Fibroblast of lung (primary cell): Measurements from ENCODE around the gene KRTAP5-3.

Source experiments
- EZH2 ChIP-seq: IDR thresholded peaks from 2 replicates; pipeline ENCODE4 v1.5.1; 2012; ENCODE audit warnings: low read length, control low read depth, mild to moderate bottlenecking; ENCODE audit errors: missing control alignments
- TF ChIP-seq, protein P1 (sequence below), 2 donors: IDR thresholded peaks in 1 of 2; conservative IDR thresholded peaks in 1 of 2; 1 replicate in 1 of 2; 2 replicates in 1 of 2; pipeline ENCODE4 v1.5.1; 2011 to 2012; ENCODE audit warnings: low read length in 2 of 2, control low read depth in 1 of 2, inconsistent platforms in 1 of 2, low read depth in 1 of 2, mild to moderate bottlenecking in 1 of 2

DNA sequence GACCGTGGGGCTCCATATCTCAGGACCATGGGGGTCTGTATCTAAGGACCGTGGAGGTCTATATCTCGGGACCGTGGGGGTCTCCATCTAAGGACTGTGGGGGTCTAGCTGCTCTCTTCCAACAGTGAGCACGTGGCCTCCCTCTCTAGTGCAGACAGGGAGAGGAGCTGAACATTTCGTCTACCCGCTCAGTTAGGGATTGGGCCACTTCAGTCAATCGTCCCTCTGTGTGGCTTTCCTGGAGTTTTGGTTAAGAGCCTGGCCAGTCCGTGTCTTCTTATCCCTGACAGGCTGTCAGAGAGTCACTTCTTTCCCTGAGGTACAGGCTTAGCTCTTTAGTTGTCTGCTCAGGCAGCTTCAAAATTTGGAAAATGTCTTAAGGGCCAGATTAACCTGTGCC lies 26.3 kb downstream of the KRTAP5-3 start:
- TF ChIP-seq, protein P1, sequence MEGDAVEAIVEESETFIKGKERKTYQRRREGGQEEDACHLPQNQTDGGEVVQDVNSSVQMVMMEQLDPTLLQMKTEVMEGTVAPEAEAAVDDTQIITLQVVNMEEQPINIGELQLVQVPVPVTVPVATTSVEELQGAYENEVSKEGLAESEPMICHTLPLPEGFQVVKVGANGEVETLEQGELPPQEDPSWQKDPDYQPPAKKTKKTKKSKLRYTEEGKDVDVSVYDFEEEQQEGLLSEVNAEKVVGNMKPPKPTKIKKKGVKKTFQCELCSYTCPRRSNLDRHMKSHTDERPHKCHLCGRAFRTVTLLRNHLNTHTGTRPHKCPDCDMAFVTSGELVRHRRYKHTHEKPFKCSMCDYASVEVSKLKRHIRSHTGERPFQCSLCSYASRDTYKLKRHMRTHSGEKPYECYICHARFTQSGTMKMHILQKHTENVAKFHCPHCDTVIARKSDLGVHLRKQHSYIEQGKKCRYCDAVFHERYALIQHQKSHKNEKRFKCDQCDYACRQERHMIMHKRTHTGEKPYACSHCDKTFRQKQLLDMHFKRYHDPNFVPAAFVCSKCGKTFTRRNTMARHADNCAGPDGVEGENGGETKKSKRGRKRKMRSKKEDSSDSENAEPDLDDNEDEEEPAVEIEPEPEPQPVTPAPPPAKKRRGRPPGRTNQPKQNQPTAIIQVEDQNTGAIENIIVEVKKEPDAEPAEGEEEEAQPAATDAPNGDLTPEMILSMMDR (conservative IDR thresholded peaks at IDR 0.05 in 1 of 2, IDR thresholded peaks at IDR 0.05 in 1 of 2; ENCODE audit: low read depth in 1 of 2, low read length in 2 of 2): no peak
- TF ChIP-seq EZH2: no peak
